K562 (cell line): Measurements from ENCODE around the gene METTL15. TPM values are rescaled to one million over a fixed set of nuclear protein-coding genes. Genes with fewer than 3 reads are reported as not detected.

Experiments
- DEAF1 ChIP-seq: fragments of 450-650 bp; formaldehyde crosslinking; IDR thresholded peaks from 2 replicates; pipeline ENCODE4 v1.4.0; 2020; ENCODE audit warnings: mild to moderate bottlenecking, moderate library complexity
- E2F3 ChIP-seq: fragments of 250-450 bp; sonication (Bioruptor Pico); IDR thresholded peaks from 2 replicates; pipeline ENCODE4 v1.4.0; 2020; ENCODE audit warnings: mild to moderate bottlenecking
- HDAC3 ChIP-seq: fragments of 450-650 bp; IDR thresholded peaks from 2 replicates; pipeline ENCODE4 v1.6.1; 2018; ENCODE audit warnings: borderline replicate concordance, mild to moderate bottlenecking, moderate library complexity; ENCODE audit not compliant: partially characterized antibody
- HNRNPL ChIP-seq: fragments of 200-400 bp; formaldehyde crosslinking; IDR thresholded peaks from 2 replicates; pipeline ENCODE4 v1.6.1; 2017; ENCODE audit warnings: low read depth, mild to moderate bottlenecking, low read length
- MLLT1 ChIP-seq, 2 experiments: fragments of 450-650 bp; IDR thresholded peaks; 2 replicates each; pipeline ENCODE4 v1.6.1; 2016
- NR0B1 ChIP-seq: fragments of 450-650 bp; IDR thresholded peaks from one replicate; pipeline ENCODE4 v1.6.1; 2018; ENCODE audit warnings: mild to moderate bottlenecking, moderate library complexity; ENCODE audit not compliant: partially characterized antibody
- RNF2 ChIP-seq: sonication (generic); IDR thresholded peaks from 2 replicates; pipeline ENCODE4 v1.6.1; 2016
- SMARCA5 ChIP-seq: fragments of 450-650 bp; IDR thresholded peaks from 2 replicates; pipeline ENCODE4 v1.6.1; 2016
- SMC3 ChIP-seq: conservative IDR thresholded peaks from 2 replicates; pipeline ENCODE4 v1.6.1; 2011; ENCODE audit warnings: low read depth, low read length, improper control_type of control experiment; ENCODE audit not compliant: insufficient read depth
- TAF1 ChIP-seq: IDR thresholded peaks from 2 replicates; pipeline ENCODE4 v1.6.1; 2011; ENCODE audit warnings: mild to moderate bottlenecking, low read length, moderate library complexity; ENCODE audit not compliant: insufficient read depth, control insufficient read depth, severe bottlenecking; ENCODE audit errors: extremely low read depth
- ZNF212 ChIP-seq: fragments of 450-650 bp; formaldehyde crosslinking; IDR thresholded peaks from 2 replicates; pipeline ENCODE4 v1.4.0; 2020; ENCODE audit warnings: mild to moderate bottlenecking
- polyA plus RNA-seq, 8 experiments: library from polyadenylated mRNA; depleted of rRNA in 4 of 8; stranded (reverse) in 5 of 8; unstranded in 3 of 8; fragments of >200 nt; fragmentation: Nextera tagmentation in 2 of 8; fragmentation: Illumina TruSeq in 1 of 8; extraction: Ambion mirVana in 2 of 8; extraction: Trizol in 1 of 8; gene quantifications; 2 replicates each; pipeline versions ENCODE4 v1.2.1 to v1.2.3, GENCODE V29; 2011 to 2014; ENCODE audit warnings: inconsistent platforms in 1 of 8, missing spikeins in 1 of 8
- total RNA-seq, 7 experiments: library from RNA; depleted of rRNA in 6 of 7; stranded (reverse); fragments of >200 nt in 6 of 7; fragmentation: Illumina TruSeq in 2 of 7; extraction: Trizol in 2 of 7; gene quantifications; 2 replicates each; pipeline versions ENCODE4 v1.2.1 to v1.2.3, GENCODE V29; 2011 to 2021; ENCODE audit warnings: low replicate concordance in 1 of 7

Gene METTL15
- total and polyA plus RNA-seq, 9 of the 15 experiments (the other 6 are each of a cell fraction or from before 2014, with no cell fraction given) = 10.7 to 21.7 (median 15.9) TPM

GRCh38 chr11:28110108-28110820 lies 2.1 kb downstream of the METTL15 start (continued):
- TF ChIP-seq DEAF1 (no peak), MLLT1 (IDR thresholded peaks at IDR 0.05) (peak in 1 of 2 experiments; percentile 64; a peak in 1 of 4 replicates), HDAC3 (no peak), SMC3 (no peak), NR0B1 (no peak), SMARCA5 (0 out of 2 replicates have a peak, but pooled peaks have one; percentile 48), E2F3 (CRISPR knock-in tag) (no peak), ZNF212 (CRISPR knock-in tag) (no peak), RNF2 (peak; percentile 80; the same call in 1 of the 2 replicates), TAF1 (peak; percentile 97), HNRNPL (no peak)
